Measurements from ENCODE around the gene NACC2.

NACC2 gene

GRCh38 chr9:135973277-135974219 lies 121.5 kb downstream of the NACC2 start:
- Histone ChIP-seq H3K4me1 (ENCODE audit: control insufficient read depth in 1 of 2, insufficient read depth in 2 of 2, low read length in 2 of 2) (no peaks in the 10 kb centered on the region), H2AK5ac (ENCODE audit: low read length) (no peak overlapping the region), H2AFZ (ENCODE audit: insufficient read depth, low read length, poor library complexity) (no peak overlapping the region), H3K79me2 (ENCODE audit: control insufficient read depth, insufficient read depth, low read length, poor library complexity) (no peaks in the 10 kb centered on the region), H3K4me3 (ENCODE audit: low read depth, low read length) (no peak overlapping the region), H4K8ac (ENCODE audit: low read depth, low read length) (no peak overlapping the region), H3K27me3 (ENCODE audit: insufficient read depth, low read length) (no peaks in the 10 kb centered on the region), H2BK120ac (ENCODE audit: insufficient read depth, low read length, poor library complexity) (no peak overlapping the region), H3K79me1 (ENCODE audit: low read length) (no peaks in the 10 kb centered on the region), H3K9ac (ENCODE audit: low read length) (no peak overlapping the region), H3K9me3 (ENCODE audit: insufficient read depth, low read depth, low read length) (no peaks in the 10 kb centered on the region), H3K14ac (ENCODE audit: low read length) (no peak overlapping the region), H3K4me2 (ENCODE audit: low read length) (no peak overlapping the region), H2BK12ac (ENCODE audit: low read length) (no peak overlapping the region), H3K36me3 (ENCODE audit: control insufficient read depth in 1 of 2, insufficient read depth in 2 of 2, low read length in 2 of 2) (no peaks in the 10 kb centered on the region), H4K91ac (ENCODE audit: low read depth, low read length) (no peak overlapping the region), H3K18ac (ENCODE audit: low read length) (no peak overlapping the region), H3K23ac (ENCODE audit: low read length) (no peak overlapping the region), H2BK5ac (ENCODE audit: low read depth, low read length, poor library complexity) (no peak overlapping the region), H3K27ac (ENCODE audit: low read depth, low read length) (no peak overlapping the region), H3K4ac (ENCODE audit: low read depth, low read length) (no peak overlapping the region), H4K12ac (ENCODE audit: low read depth, low read length) (no peak overlapping the region)
- WGBS (ENCODE audit: extremely low coverage, insufficient coverage, insufficient read length), result no CpG with 5 or more reads among the region's 23 CpGs
- DNase-seq, result no peak

- Histone ChIP-seq H4K91ac (ENCODE audit: low read depth, low read length) (no peak overlapping the region), H3K79me1 (ENCODE audit: low read length) (no peaks in the 10 kb centered on the region), H3K14ac (ENCODE audit: low read length) (no peak overlapping the region), H3K9ac (ENCODE audit: low read length) (no peak overlapping the region), H3K27me3 (ENCODE audit: insufficient read depth, low read length) (no peaks in the 10 kb centered on the region), H3K4ac (ENCODE audit: low read depth, low read length) (no peak overlapping the region), H2BK5ac (ENCODE audit: low read depth, low read length, poor library complexity) (no peak overlapping the region), H3K79me2 (ENCODE audit: control insufficient read depth, insufficient read depth, low read length, poor library complexity) (no peaks in the 10 kb centered on the region), H2BK120ac (ENCODE audit: insufficient read depth, low read length, poor library complexity) (no peak overlapping the region), H3K27ac (ENCODE audit: low read depth, low read length) (no peak overlapping the region), H3K36me3 (ENCODE audit: control insufficient read depth in 1 of 2, insufficient read depth in 2 of 2, low read length in 2 of 2) (no peaks in the 10 kb centered on the region), H4K8ac (ENCODE audit: low read depth, low read length) (no peak overlapping the region), H2AFZ (ENCODE audit: insufficient read depth, low read length, poor library complexity) (no peak overlapping the region), H2BK12ac (ENCODE audit: low read length) (no peak overlapping the region), H3K23ac (ENCODE audit: low read length) (no peak overlapping the region), H3K4me1 (ENCODE audit: control insufficient read depth in 1 of 2, insufficient read depth in 2 of 2, low read length in 2 of 2) (no peaks in the 10 kb centered on the region), H4K12ac (ENCODE audit: low read depth, low read length) (no peak overlapping the region), H3K18ac (ENCODE audit: low read length) (no peak overlapping the region), H3K4me2 (ENCODE audit: low read length) (no peak overlapping the region), H2AK5ac (ENCODE audit: low read length) (no peak overlapping the region), H3K4me3 (ENCODE audit: low read depth, low read length) (no peak overlapping the region), H3K9me3 (ENCODE audit: insufficient read depth, low read depth, low read length) (no peaks in the 10 kb centered on the region)
- no CpG with 5 or more reads among the region's 13 CpGs for WGBS (ENCODE audit: extremely low coverage, insufficient coverage, insufficient read length)
- DNase-seq, result peak; percentile 92 to 97
Measured at GRCh38 chr9:135971892-135972291, 123.2 kb downstream of the NACC2 start.

- no peak overlapping the region for H3K27ac ChIP-seq (ENCODE audit: low read depth, low read length)
- H3K27me3 ChIP-seq (ENCODE audit: insufficient read depth, low read length), result no peaks in the 10 kb centered on the region
- no CpG with 5 or more reads among the region's 18 CpGs for WGBS (ENCODE audit: extremely low coverage, insufficient coverage, insufficient read length)
- H4K91ac ChIP-seq (ENCODE audit: low read depth, low read length), result no peak overlapping the region
- H2BK5ac ChIP-seq (ENCODE audit: low read depth, low read length, poor library complexity), result no peak overlapping the region
- no peaks in the 10 kb centered on the region for H3K79me2 ChIP-seq (ENCODE audit: control insufficient read depth, insufficient read depth, low read length, poor library complexity)
- H3K9me3 ChIP-seq (ENCODE audit: insufficient read depth, low read depth, low read length), result no peaks in the 10 kb centered on the region
- no peak overlapping the region for H3K4me2 ChIP-seq (ENCODE audit: low read length)
- no peak overlapping the region for H4K12ac ChIP-seq (ENCODE audit: low read depth, low read length)
- H3K9ac ChIP-seq (ENCODE audit: low read length), result no peak overlapping the region
- H3K14ac ChIP-seq (ENCODE audit: low read length), result no peak overlapping the region
- no peak overlapping the region for H2BK120ac ChIP-seq (ENCODE audit: insufficient read depth, low read length, poor library complexity)
- H3K18ac ChIP-seq (ENCODE audit: low read length), result no peak overlapping the region
- no peak for DNase-seq
- H3K23ac ChIP-seq (ENCODE audit: low read length), result no peak overlapping the region
- H3K4me1 ChIP-seq (ENCODE audit: control insufficient read depth in 1 of 2, insufficient read depth in 2 of 2, low read length in 2 of 2), result no peaks in the 10 kb centered on the region
- H3K4ac ChIP-seq (ENCODE audit: low read depth, low read length), result no peak overlapping the region
- H2BK12ac ChIP-seq (ENCODE audit: low read length), result no peak overlapping the region
- H4K8ac ChIP-seq (ENCODE audit: low read depth, low read length), result no peak overlapping the region
- no peak overlapping the region for H3K4me3 ChIP-seq (ENCODE audit: low read depth, low read length)
- H3K36me3 ChIP-seq (ENCODE audit: control insufficient read depth in 1 of 2, insufficient read depth in 2 of 2, low read length in 2 of 2), result no peaks in the 10 kb centered on the region
- no peaks in the 10 kb centered on the region for H3K79me1 ChIP-seq (ENCODE audit: low read length)
- no peak overlapping the region for H2AFZ ChIP-seq (ENCODE audit: insufficient read depth, low read length, poor library complexity)
- no peak overlapping the region for H2AK5ac ChIP-seq (ENCODE audit: low read length)
Measured at GRCh38 chr9:135971111-135971766, 123.8 kb downstream of the NACC2 start.

GRCh38 chr9:135970128-135970815 lies 124.8 kb downstream of the NACC2 start:
- no peaks in the 10 kb centered on the region for H3K27me3 ChIP-seq (ENCODE audit: insufficient read depth, low read length)

More at GRCh38 chr9:135970128-135970815, 124.8 kb downstream of the NACC2 start:
- DNase-seq, result no peak
- H2BK120ac ChIP-seq (ENCODE audit: insufficient read depth, low read length, poor library complexity), result no peak overlapping the region
- H3K14ac ChIP-seq (ENCODE audit: low read length), result no peak overlapping the region
- no peak overlapping the region for H2AK5ac ChIP-seq (ENCODE audit: low read length)
- H3K27ac ChIP-seq (ENCODE audit: low read depth, low read length), result no peak overlapping the region
- H4K91ac ChIP-seq (ENCODE audit: low read depth, low read length), result no peak overlapping the region
- H3K9ac ChIP-seq (ENCODE audit: low read length), result no peak overlapping the region
- no peak overlapping the region for H3K4me3 ChIP-seq (ENCODE audit: low read depth, low read length)
- H3K18ac ChIP-seq (ENCODE audit: low read length), result no peak overlapping the region
- H3K4me1 ChIP-seq (ENCODE audit: control insufficient read depth in 1 of 2, insufficient read depth in 2 of 2, low read length in 2 of 2), result no peaks in the 10 kb centered on the region
- H3K79me1 ChIP-seq (ENCODE audit: low read length), result no peaks in the 10 kb centered on the region
- no peak overlapping the region for H3K4me2 ChIP-seq (ENCODE audit: low read length)
- H3K36me3 ChIP-seq (ENCODE audit: control insufficient read depth in 1 of 2, insufficient read depth in 2 of 2, low read length in 2 of 2), result no peaks in the 10 kb centered on the region
- no peak overlapping the region for H3K4ac ChIP-seq (ENCODE audit: low read depth, low read length)
- no peak overlapping the region for H2AFZ ChIP-seq (ENCODE audit: insufficient read depth, low read length, poor library complexity)
- H4K12ac ChIP-seq (ENCODE audit: low read depth, low read length), result no peak overlapping the region
- no peak overlapping the region for H3K23ac ChIP-seq (ENCODE audit: low read length)
- no peaks in the 10 kb centered on the region for H3K79me2 ChIP-seq (ENCODE audit: control insufficient read depth, insufficient read depth, low read length, poor library complexity)
- H3K9me3 ChIP-seq (ENCODE audit: insufficient read depth, low read depth, low read length), result peaks cover 2% of the 10 kb centered on the region
- no peak overlapping the region for H4K8ac ChIP-seq (ENCODE audit: low read depth, low read length)
- no CpG with 5 or more reads among the region's 9 CpGs for WGBS (ENCODE audit: extremely low coverage, insufficient coverage, insufficient read length)
- no peak overlapping the region for H2BK12ac ChIP-seq (ENCODE audit: low read length)
- no peak overlapping the region for H2BK5ac ChIP-seq (ENCODE audit: low read depth, low read length, poor library complexity)

All from trophoblast cell (in vitro differentiated cells and primary cell).